GM12872 (cell line): ENCODE results near the gene GDF9.
A peak's percentile ranks its signal among the peaks of the same experiment; 100 is the strongest.

Source experiments
- CTCF ChIP-seq: IDR thresholded peaks from 3 replicates; pipeline ENCODE4 v1.5.1; 2011; ENCODE audit warnings: low read depth, mild to moderate bottlenecking, low read length, moderate library complexity; ENCODE audit not compliant: insufficient read depth

Gene GDF9

GRCh38 chr5:132836852-132837251, 29.4 kb downstream of the GDF9 start:
- no peak for TF ChIP-seq CTCF

- no peak for TF ChIP-seq CTCF
These were observed 32.2 kb downstream of the GDF9 start for GRCh38 chr5:132834057-132834456.

- TF ChIP-seq CTCF = no peak
These were observed 33.7 kb downstream of the GDF9 start for GRCh38 chr5:132832612-132833011.

- TF ChIP-seq CTCF = no peak
These were observed 35.0 kb downstream of the GDF9 start for GRCh38 chr5:132831095-132831860.

GRCh38 chr5:132830436-132831094, 35.7 kb downstream of the GDF9 start, which contains the start of gene SHROOM1:
Gene SHROOM1 (minus strand): TSS chr5:132830647. CDS start chr5:132826140, 4,507 bp downstream.
- TF ChIP-seq CTCF = no peak

- peak; percentile 91 for TF ChIP-seq CTCF
These were observed 36.4 kb downstream of the GDF9 start for GRCh38 chr5:132829742-132830435.

GRCh38 chr5:132828846-132829494, 37.3 kb downstream of the GDF9 start:
- no peak for TF ChIP-seq CTCF
